Lower leg skin (tissue), 4 donors: ENCODE results near the gene MBD3. TPM values are rescaled to one million over a fixed set of nuclear protein-coding genes. Genes with fewer than 3 reads are reported as not detected.
"Not testable (repeated sequence)": the region's sequence is repeated elsewhere in the genome, so short reads cannot be mapped to it uniquely, and the experiment has no call there.

ENCODE experiments used
- DNase-seq, 2 donors: peaks; one replicate each; pipeline ENCODE4 v3.0.0-alpha.2; 2019; ENCODE audit warnings: low spot score in 2 of 2
- H3K4me3 ChIP-seq: fragments of 200-600 bp; sonication (generic); 2 replicates; pipeline ENCODE4 v1.5.1; 2017; ENCODE audit warnings: mild to moderate bottlenecking, low read depth; ENCODE audit not compliant: poor library complexity, severe bottlenecking
- POLR2A ChIP-seq, 2 donors: fragments of 450-650 bp; IDR thresholded peaks; one replicate each; pipeline ENCODE4 v1.6.1; 2016 to 2017; ENCODE audit warnings: antibody characterized with exemption in 2 of 2, mild to moderate bottlenecking in 1 of 2, moderate library complexity in 1 of 2
- WGBS, 2 donors: methylation state at CpG; one replicate each; pipeline ENCODE4 v1.1.5; 2018; 5-methylcytosine and 5-hydroxymethylcytosine counted together
- intact Hi-C: fragments of 100-400 bp; cut with DNase I; formaldehyde crosslinking; loops from one replicate; pipeline ENCODE4 v1.15.0; 2023; ENCODE audit warnings: low total_unique reads
- total RNA-seq, 4 donors: library from RNA; depleted of rRNA; stranded (reverse); fragments of >200 nt; gene quantifications; one replicate each; pipeline ENCODE4 v1.1.0, GENCODE V29; 2016
- TF ChIP-seq, protein P1 (sequence below), 3 donors: fragments of 450-650 bp; IDR thresholded peaks; one replicate each; pipeline ENCODE4 v1.5.1; 2016; ENCODE audit warnings: antibody characterized with exemption in 3 of 3, mild to moderate bottlenecking in 3 of 3, moderate library complexity in 2 of 3

Gene MBD3
- total RNA-seq, 4 donors from 2014 or later: 51.7 to 85.7 (median 79.3) TPM

DNA sequence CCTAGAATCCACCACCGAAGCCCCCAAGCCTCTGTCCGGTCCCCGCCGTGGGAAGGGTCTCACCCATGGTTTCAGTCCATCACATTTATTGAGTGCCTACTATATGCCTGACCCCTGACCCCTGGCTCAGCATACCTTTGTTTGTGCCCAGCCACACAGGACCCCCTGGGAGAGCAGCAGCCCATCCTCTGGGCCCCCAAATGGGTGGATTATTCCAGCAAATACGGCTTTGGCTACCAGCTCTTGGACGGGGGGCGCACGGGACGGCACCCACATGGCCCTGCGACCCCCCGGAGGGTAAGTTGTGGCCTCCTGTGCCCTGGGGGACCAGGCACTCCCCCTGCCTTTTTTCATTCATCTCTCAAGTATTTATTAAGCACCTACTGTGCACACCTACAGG is 61.1 kb downstream of the MBD3 start:
- DNase-seq: no peak
- intact Hi-C loops: no loop called here
- TF ChIP-seq, protein P1, sequence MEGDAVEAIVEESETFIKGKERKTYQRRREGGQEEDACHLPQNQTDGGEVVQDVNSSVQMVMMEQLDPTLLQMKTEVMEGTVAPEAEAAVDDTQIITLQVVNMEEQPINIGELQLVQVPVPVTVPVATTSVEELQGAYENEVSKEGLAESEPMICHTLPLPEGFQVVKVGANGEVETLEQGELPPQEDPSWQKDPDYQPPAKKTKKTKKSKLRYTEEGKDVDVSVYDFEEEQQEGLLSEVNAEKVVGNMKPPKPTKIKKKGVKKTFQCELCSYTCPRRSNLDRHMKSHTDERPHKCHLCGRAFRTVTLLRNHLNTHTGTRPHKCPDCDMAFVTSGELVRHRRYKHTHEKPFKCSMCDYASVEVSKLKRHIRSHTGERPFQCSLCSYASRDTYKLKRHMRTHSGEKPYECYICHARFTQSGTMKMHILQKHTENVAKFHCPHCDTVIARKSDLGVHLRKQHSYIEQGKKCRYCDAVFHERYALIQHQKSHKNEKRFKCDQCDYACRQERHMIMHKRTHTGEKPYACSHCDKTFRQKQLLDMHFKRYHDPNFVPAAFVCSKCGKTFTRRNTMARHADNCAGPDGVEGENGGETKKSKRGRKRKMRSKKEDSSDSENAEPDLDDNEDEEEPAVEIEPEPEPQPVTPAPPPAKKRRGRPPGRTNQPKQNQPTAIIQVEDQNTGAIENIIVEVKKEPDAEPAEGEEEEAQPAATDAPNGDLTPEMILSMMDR (IDR thresholded peaks at IDR 0.05): no peak
- TF ChIP-seq POLR2A (IDR thresholded peaks at IDR 0.05): no peak
- no peak overlapping the region for H3K4me3 ChIP-seq
- WGBS, 2 donors: 83 to 84% methylated on average over 11 of the region's 11 CpGs

GRCh38 chr19:1530856-1531255 is 61.8 kb downstream of the MBD3 start:
- H3K4me3 ChIP-seq, DNase-seq, intact Hi-C loops: not testable (repeated sequence)
- 91 to 92% methylated on average over 11 of the region's 11 CpGs for WGBS, 2 donors

- TF ChIP-seq, protein P1 (IDR thresholded peaks at IDR 0.05): no peak
- no peak for TF ChIP-seq POLR2A (IDR thresholded peaks at IDR 0.05)
- intact Hi-C loops: no loop called here
- 79 to 85% methylated on average over 12 to 16 of the region's 16 CpGs for WGBS, 2 donors
- no peak for DNase-seq
- no peak overlapping the region for H3K4me3 ChIP-seq
Measured at GRCh38 chr19:1529430-1529816, 63.2 kb downstream of the MBD3 start.

- intact Hi-C loops: no loop called here
- 73 to 78% methylated on average over 10 to 20 of the region's 23 CpGs for WGBS, 2 donors
- no peak for TF ChIP-seq POLR2A (IDR thresholded peaks at IDR 0.05)
- TF ChIP-seq, protein P1 (IDR thresholded peaks at IDR 0.05): no peak
- no peak for DNase-seq
- no peak overlapping the region for H3K4me3 ChIP-seq
Measured at GRCh38 chr19:1528596-1529429, 63.9 kb downstream of the MBD3 start.

DNA sequence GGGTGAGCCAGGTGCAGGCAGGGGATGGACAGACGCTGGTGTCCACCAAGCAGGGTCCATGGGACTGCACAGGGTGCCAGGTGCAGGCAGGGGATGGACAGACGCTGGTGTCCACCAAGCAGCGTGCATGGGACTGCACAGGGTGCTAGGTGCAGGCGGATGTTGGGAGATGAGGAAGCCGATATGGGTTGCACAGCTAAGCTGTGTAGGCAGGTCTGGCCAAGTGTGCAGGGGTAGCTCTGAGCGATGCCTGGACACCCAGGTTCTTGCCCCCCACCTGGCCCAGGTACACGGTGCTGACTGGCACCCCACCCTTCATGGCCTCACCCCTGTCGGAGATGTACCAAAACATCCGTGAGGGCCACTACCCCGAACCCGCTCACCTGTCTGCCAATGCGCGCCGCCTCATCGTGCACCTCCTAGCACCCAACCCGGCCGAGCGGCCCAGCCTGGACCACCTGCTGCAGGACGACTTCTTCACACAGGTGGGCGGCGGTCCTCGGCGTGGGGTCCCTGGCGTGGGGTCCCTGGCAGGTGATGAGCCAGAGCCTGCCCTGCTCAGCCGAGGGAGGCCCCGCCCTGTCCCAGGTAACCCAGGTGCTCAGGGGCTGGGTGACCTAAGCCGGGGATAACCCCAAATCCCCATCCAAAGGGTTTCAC is 64.9 kb downstream of the MBD3 start:
- no peak for DNase-seq
- intact Hi-C loops: no loop called here
- no peak overlapping the region for H3K4me3 ChIP-seq
- TF ChIP-seq POLR2A (IDR thresholded peaks at IDR 0.05): no peak
- TF ChIP-seq, protein P1 (IDR thresholded peaks at IDR 0.05): no peak
- 64 to 70% methylated on average over 14 to 15 of the region's 27 CpGs for WGBS, 2 donors

GRCh38 chr19:1526979-1527649 is 65.6 kb downstream of the MBD3 start:
- no peak for DNase-seq
- no peak overlapping the region for H3K4me3 ChIP-seq
- intact Hi-C loops: no loop called here
- WGBS, 2 donors: 47 to 64% methylated on average over 14 to 18 of the region's 18 CpGs
- TF ChIP-seq, protein P1 (IDR thresholded peaks at IDR 0.05): no peak
- TF ChIP-seq POLR2A (IDR thresholded peaks at IDR 0.05): no peak
